ENCODE data around the gene PIWIL1. TPM values are rescaled to one million over a fixed set of nuclear protein-coding genes. Genes with fewer than 3 reads are reported as not detected.

PIWIL1 gene
- total and polyA plus RNA-seq, 2 donors (not counting 3 experiments of a cell fraction or from before 2014, with no cell fraction given), result not detected

- Histone ChIP-seq H4K20me1 (replicated peaks; ENCODE audit: control insufficient read depth, extremely low read depth, insufficient read depth, low read length) (no peaks in the 10 kb centered on the region), H3K4me1 (ENCODE audit: control insufficient read depth, extremely low read depth, insufficient read depth, low read length) (no peaks in the 10 kb centered on the region), H3K9me1 (replicated peaks; ENCODE audit: control insufficient read depth, extremely low read depth, insufficient read depth, low read length) (no peaks in the 10 kb centered on the region), H3K9ac (replicated peaks; ENCODE audit: extremely low read depth, insufficient read depth, low read length) (no peak overlapping the region), H3K79me2 (ENCODE audit: control insufficient read depth, insufficient read depth, low read length) (no peaks in the 10 kb centered on the region), H3K9me3 (replicated peaks; ENCODE audit: control insufficient read depth, insufficient read depth, low read length) (no peaks in the 10 kb centered on the region), H3K27me3 (ENCODE audit: control insufficient read depth in 2 of 2, insufficient read depth in 2 of 2, low read length in 2 of 2) (no peaks in the 10 kb centered on the region), H2AFZ (ENCODE audit: low read depth, low read length) (no peak overlapping the region), H3K4me3 (replicated peaks in 1 of 3; ENCODE audit: insufficient read depth in 1 of 3, low read depth in 1 of 3, low read length in 3 of 3) (no peak overlapping the region), H3K36me3 (ENCODE audit: control insufficient read depth in 2 of 2, extremely low read depth in 1 of 2, insufficient read depth in 2 of 2, low read length in 2 of 2) (no peaks in the 10 kb centered on the region), H3K27ac (ENCODE audit: insufficient read depth, low read depth, low read length) (no peak overlapping the region), H3K4me2 (ENCODE audit: insufficient read depth, low read length) (no peak overlapping the region)
- no peak for DNase-seq (ENCODE audit: low read depth, low spot score)
- CTCF ChIA-PET, result no interaction called here
- intact Hi-C loops (cut with micrococcal nuclease) (no loop called here), dilution Hi-C loops (cut with MboI; ENCODE audit: extremely low pct_ligation_motif_present, low sequenced_read_pairs) (no loop called here)
- BruUV-seq (replicated peaks), result no TSS peak
- POLR2A ChIA-PET, result no interaction called here
- no peak for FAIRE-seq
- TF ChIP-seq CTCF (IDR thresholded peaks at IDR 0.05; ENCODE audit: extremely low read depth in 1 of 2, insufficient read depth in 1 of 2, low read depth in 1 of 2, low read length in 2 of 2) (no peak), FOS (IDR thresholded peaks at IDR 0.05; ENCODE audit: borderline replicate concordance, insufficient read depth, low read length) (no peak), MAX (IDR thresholded peaks at IDR 0.05; ENCODE audit: insufficient read depth, insufficient read length) (no peak), MYC (IDR thresholded peaks at IDR 0.05; ENCODE audit: low read depth, low read length) (no peak), JUN (IDR thresholded peaks at IDR 0.05; ENCODE audit: borderline replicate concordance, insufficient read depth, insufficient read length, low read depth) (no peak), EZH2 (IDR thresholded peaks at IDR 0.05; ENCODE audit: borderline replicate concordance, low read depth, low read length, severe bottlenecking) (no peak), GATA2 (IDR thresholded peaks at IDR 0.05; ENCODE audit: insufficient read depth, insufficient read length, low read depth, low read length) (no peak), POLR2A (IDR thresholded peaks at IDR 0.05; ENCODE audit: low read depth, low read length) (no peak), POLR2AphosphoS5 (IDR thresholded peaks at IDR 0.05; ENCODE audit: insufficient read depth, low read depth, low read length) (no peak)
These were observed 28.5 kb downstream of the PIWIL1 start for GRCh38 chr12:130366159-130366558.

All from endothelial cell of umbilical vein (primary cell).